Suppressor macrophage (primary cell): ENCODE results near the gene CKS2.
A peak's percentile ranks its signal among the peaks of the same experiment; 100 is the strongest.
"Not testable (repeated sequence)": the region's sequence is repeated elsewhere in the genome, so short reads cannot be mapped to it uniquely, and the experiment has no call there.

Experiments used
- DNase-seq, 4 experiments: peaks; one replicate each; pipeline ENCODE4 v3.0.0-alpha.2; 2020 to 2022

The CKS2 gene

DNA sequence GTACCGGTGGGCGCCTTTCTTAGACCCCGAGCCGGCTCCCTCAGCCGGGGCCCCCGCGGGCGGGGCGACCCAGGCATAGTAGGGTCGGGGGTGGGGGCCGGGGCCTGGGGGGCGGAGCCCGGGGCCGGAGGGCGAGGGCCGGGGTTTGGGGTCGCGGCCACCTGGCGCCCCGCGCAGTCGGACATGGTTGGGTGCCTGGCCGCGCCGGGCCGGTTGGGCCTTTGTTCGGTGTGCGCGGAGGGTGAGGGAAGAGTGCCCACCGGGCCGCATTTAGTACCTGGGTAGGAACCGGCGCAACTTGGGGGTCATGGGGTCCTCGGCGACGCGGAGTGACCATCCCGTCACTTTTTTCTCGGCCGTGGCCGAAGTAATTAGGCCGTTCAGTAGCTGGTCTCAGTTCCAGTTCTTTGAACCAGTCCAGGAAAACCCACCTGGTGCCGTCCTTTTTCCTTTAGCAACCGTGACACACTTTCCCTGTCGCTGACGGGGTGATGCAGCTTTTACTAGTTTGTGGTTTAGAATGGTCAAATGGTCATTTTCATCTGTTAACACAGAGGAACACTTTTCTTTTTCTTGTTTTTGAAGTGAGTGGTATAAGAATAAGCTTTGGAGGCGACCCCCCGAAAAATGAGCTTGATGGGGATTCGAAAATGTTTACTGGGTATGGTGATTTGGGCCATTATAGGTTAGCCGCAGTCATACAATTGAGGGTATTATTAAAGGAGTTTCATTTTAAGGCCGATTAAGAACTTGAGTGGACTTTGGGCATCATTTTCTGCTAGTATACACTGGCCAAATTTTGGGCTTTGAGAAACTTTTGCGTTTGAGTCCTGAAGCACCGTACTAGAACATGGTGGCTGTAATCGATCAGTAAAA lies 589 bp downstream of the CKS2 start:
- peak in 3 of 4 experiments; percentile 7 to 22 (median 10) for DNase-seq

DNA sequence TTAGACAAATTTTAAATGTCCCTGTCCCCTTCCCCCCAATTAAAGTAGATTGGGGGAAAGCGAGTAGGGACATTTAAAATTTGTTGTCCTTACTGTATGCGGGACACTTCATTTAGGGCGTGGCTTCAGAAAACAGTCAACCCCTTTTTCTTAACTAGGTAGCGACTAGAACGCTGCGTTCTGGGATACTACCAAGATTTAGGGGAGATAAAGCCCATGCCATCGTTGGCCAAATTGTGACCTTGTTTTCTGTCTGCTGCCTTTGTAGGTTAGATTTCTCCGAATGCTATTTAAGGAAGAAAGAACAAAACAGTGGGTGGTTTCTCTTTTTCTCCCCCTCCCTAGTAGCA lies 1.2 kb downstream of the CKS2 start:
- DNase-seq, result peak; percentile 15 to 37 (median 29)

DNA sequence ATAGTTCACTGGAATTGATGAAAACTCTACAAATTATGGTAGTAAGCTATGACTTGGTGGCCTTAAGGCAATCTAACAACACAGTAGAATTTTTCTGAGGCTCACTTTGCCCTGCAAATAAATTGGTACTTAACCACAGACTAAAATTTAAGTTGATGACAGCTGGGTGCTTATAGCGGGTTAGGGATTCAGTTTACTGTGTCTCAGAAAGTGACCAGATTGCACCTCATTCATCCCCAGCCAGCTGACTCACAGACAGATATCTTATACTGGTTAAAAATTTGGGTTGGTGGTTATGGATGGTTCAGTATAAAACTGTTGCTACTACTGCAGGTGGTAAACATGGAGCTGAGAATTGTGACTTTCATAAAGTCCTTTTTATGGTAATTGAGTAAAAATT lies 2.8 kb downstream of the CKS2 start:
- no peak for DNase-seq

DNA sequence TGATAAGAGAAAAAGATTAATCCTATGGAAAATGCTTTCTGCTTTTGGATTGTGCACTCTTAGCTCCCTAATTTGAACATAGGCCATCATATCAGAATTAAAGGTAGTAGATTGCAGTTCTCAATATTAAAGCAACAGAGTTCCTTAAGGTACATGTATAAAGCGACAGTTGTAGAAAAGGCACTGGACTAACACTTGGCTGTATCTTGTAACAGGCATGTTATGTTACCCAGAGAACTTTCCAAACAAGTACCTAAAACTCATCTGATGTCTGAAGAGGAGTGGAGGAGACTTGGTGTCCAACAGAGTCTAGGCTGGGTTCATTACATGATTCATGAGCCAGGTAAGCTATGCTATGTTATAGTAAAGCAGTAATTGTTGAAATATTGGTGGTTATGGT lies 4.0 kb downstream of the CKS2 start:
- DNase-seq, result no peak

DNA sequence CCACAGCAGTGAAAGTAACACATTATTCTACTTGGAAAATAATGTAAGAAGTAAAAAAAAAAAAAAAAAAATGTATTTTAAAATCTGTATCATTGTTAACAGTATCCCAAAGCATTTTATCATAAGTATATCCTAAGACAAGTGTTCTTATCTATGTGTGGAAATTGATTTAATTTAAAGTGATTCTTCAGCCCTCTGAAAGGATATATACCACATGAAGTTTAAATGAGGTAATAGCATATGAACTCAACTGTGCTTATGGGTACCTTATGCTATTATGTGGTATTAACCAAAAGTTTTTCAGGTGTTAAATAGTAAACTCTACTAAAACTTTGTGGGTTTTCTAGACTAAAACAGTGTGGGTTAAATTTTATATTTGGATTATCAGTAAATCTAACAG lies 4.5 kb downstream of the CKS2 start:
- no peak for DNase-seq

DNA sequence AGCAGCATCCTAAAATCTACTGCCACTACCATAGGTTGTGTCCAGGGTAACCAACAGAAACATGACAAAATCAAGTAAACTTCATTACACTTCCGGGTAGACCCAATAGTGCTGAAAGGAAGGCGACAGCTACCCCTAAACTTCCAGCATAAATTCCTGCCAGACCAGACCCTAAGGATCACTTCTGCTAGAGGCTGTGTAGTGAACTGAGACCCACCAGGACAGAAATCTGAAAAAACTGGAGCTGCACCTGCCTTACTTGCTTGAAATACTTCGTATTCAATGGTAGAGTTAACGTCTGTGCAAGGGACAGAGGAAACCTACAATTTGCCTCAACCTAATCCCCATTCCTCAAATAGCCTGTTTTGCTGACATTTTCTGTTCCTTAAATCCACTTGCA lies 6.3 kb downstream of the CKS2 start:
- DNase-seq, result peak in 2 of 4 experiments; percentile 7 to 33

DNA sequence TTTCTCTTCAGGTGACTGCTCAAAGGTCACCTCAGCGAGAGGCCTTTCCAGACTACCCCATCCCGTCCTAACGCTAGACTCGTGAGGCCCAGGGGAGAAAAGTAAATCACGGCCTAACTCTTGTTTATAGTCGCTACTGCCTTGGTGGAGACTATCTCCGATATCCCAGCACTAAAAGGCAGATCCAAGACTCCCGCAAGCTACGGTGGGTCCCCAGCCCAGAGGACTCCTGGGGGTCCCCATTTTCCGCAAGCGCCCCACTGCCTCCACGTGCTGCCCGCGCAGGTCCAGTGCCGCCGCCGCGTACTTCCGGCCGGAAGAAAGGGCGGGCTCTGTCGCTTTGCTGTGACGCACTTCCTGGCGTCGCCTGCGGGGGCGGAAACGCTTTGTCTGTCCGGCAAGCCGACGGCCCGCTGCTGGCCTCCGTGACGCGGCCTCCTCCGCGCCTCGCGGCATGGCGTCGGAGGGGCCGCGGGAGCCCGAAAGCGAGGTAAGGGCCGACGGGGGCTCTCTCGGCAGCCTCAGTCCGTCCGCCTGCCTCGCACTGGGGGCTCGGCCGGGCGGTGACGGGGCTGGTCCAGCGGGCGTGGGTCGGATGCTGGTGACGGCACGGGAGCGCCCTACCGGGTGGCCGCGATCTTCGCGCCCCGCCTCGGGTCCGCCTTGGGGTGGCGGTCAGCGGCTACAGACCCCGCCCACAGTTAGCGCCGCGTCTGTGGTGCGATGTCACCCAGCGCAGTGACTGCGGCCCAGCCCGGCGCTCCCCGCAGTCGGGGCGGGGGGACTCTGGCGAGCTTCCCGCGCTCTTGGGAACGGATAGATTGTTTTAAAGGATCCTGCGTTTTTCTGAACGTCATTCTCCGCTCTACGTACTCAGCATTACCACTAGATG lies 7.4 kb downstream of the CKS2 start, which contains the start of gene SECISBP2:
SECISBP2 (plus strand) TSS at position 378 of the 892 bp plus-strand sequence; CDS start at position 455, 77 bp downstream.
- DNase-seq, result peak; percentile 97 to 99 (median 98)

DNA sequence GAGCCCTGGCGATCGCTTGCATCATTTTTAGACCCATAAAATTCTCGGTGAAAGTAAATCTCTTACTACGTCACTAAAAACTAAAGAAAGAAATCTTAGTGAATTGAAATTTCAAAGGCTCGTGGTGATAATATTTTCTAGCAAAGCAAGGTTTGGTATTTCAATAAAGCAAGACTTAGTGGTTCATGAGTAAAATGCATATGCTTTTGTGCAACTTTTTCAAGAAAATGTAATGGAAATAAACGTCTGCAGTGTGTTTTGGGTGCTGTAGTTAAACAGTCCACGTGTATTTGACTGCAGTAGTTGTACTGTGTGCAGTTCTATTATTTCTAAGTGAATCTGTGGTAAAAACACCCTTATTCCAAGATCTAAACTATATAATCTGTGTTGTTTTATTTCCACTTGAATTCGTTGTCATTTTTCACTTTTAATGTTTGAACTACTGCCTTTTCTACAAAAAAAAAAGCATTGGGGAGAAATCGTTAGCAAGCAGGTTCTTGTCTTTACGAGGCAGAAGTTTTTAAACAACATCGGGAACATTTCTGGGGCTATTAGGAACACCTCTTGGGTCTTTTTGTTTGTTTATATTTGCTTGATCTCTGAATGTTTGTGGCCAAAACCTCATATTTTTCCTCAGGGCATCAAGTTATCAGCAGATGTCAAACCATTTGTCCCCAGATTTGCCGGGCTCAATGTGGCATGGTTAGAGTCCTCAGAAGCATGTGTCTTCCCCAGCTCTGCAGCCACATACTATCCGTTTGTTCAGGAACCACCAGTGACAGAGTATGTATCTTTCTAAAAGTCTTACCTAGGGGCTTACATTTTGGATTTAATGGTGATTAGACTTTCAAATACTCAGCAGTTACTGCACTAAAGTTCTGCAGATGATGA lies 8.3 kb downstream of the CKS2 start:
- peak in 1 of 4 experiments; percentile 8 for DNase-seq

DNA sequence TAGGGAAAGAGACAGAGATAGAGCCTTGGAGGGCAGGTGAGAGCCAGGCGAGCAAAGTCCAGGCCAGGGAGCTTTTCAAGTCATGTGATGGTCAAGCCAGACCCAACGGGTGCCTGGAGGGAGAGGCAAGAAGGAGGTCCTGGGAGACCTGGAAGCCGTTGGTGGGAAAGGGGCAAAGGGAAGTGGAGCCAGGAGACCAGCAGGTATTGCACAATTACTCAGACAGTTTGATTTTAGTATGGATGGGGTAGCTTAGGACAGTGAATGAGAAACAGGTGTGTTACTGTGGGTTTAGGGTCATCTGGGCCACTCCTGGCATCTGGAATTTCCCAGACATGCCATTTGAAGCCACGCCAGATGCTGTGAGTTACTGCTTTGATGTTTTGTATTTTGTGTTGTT lies 12.4 kb downstream of the CKS2 start:
- DNase-seq, result no peak

DNA sequence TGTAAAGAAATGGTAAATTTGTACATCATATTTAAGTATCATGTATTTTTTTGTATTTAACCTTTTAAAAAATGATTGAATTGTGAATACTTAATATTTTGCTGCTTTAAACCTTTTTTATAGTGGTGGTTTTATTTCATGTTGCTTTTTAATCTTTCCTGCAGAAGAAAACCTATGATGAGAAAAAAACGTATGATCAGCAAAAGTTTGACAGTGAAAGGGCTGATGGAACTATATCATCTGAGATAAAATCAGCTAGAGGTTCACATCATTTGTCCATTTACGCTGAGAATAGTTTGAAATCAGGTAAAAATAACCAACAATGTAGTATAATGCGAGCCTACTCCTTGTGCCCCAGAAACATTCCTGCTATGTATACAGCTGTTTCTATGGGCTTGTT lies 14.7 kb downstream of the CKS2 start:
- no peak for DNase-seq

DNA sequence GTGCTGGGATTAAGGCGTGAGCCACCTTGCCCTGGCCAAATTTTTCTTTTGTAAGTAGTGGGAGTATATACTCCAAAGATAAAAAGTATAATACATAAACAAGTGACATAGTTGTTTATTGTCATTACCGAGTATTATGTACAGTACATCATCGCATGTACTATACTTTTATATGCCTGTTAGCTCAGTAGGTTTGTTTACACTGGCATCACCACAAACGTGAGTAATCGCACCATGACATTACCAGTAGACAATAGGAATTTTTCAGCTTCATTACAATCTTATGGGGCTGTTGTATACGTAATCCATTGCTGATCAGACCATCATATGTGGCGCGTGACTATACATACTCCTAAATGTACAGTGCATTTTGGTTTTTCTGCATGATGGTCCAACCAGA lies 17.1 kb downstream of the CKS2 start:
- DNase-seq, result no peak

DNA sequence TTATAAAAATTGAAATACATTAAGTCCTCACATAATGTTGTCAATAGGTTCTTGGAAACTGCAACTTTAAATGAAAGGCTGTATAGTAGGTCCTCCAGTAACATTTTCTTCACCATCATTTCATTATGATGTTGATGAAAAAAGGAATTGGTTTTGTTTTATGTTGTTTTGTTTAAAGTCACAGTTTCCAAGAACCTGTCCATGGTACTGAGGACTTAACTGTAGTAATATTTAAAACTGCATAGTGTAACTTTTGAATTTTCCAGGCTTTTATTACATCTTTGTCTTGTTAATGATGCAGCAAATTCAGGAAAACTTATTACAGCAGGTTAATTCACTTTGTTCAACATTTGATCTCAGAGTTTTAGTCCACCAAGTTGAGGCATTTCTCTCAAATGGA lies 18.9 kb downstream of the CKS2 start:
- DNase-seq, result no peak

DNA sequence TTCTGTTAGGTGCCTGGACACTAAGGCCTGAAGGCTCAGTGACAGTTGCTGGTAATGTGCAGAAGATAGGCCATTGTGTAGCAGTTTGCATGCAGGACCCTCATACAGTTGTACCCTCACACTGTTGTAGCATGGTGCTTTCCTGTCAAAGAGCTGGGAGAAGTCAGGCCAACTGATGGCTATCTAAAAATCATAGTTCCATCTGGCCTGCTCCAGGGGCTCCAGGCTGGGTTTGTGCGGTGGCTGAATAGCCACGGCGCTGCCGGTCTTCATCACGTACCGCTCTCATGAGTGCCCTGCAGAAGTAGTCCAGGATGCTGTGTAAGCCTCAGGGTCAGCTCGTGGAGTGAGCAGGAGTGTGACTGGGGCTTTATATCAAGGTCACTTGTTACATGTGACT lies 19.5 kb downstream of the CKS2 start:
- DNase-seq, result no peak

DNA sequence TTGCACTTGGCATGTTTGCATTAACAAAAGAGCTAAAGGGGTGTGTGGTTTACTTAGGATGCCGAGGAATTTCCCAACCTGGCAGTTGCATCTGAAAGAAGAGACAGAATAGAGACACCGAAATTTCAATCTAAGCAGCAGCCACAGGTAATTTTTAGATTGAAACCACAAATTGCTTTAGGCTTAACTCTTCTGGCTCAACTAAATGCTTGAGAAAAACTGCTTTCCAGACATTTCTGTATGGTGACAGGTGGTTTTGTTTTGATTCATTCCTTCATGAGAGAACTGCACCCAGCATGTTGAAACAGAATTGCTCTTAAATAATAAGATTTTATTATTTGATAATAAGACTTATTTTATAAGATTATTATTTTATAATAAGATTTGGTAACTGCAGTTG lies 28.8 kb downstream of the CKS2 start:
- DNase-seq, result no peak

DNA sequence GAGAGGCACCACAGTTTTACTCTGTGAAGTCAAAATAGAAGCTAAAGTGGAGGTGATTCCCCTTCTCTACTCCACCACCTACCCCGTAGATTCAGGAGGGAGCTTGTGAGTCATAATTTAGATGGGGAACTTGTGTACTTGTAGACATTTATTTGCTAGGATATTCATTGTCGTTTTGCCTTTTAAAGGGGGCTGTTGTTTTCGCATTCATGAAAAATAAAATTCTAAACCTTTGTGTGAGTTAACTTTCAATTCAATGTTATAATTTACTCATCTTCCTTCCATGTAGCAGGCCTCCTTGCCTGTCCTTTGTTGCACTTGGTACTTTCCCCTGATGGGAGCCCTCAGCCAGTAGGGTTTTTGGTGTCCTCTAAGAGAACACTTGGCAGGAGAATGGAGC lies 29.3 kb downstream of the CKS2 start:
- no peak for DNase-seq

DNA sequence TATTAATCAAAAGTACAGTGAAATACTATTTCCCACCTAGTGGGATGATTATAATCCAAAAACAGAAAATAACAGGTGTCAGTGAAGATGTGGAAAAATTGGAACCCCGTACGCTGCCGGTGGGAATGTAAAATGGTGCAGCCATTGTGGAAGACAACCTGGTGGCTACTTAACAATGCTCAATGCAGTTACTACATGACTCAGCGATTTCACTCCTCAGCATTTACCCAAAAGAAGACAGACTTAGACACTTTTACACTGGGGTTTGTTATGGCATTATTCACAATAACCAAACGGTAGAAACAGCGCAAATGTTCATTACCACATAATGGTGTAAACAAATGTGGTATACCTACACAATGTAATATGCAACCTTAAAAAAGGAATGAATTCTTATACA lies 31.2 kb downstream of the CKS2 start:
- no peak for DNase-seq

DNA sequence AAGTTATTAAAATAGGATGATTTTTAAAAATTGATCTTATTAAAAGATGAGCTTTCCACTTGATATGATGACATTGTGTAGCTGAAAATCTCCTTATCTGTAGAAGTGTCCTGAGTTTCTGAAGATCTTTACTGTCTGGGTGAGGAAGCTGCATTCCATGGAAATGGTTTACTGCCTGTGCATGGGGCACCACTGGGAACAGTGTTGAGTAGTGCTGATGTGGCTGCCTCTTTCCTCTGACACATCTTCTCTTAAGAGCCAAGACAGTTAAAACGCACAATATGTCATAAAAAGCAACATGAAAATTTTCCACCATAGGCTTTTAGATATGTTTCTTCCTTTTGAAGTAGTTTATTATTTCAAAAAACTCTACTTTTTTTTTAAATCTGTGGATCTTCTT lies 32.0 kb downstream of the CKS2 start:
- no peak for DNase-seq

DNA sequence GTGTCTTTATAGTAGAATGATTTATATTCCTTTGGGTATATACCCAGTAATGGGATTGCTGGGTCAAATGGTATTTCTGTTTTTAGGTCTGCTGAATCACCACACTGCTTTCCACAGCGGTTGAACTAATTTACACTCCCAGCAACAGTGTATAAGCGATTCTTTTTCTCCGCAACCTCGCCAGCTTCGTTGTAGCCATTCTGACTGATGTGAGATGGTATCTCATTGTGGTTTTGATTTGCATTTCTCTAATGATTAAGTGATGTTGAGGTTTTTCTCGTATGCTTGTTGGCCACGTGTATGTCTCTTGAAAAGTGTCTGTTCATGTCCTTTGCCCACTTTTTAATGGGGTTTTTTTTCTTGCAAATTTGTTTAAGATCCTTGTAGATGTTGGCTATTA lies 32.8 kb downstream of the CKS2 start:
- DNase-seq, result not testable (repeated sequence)

DNA sequence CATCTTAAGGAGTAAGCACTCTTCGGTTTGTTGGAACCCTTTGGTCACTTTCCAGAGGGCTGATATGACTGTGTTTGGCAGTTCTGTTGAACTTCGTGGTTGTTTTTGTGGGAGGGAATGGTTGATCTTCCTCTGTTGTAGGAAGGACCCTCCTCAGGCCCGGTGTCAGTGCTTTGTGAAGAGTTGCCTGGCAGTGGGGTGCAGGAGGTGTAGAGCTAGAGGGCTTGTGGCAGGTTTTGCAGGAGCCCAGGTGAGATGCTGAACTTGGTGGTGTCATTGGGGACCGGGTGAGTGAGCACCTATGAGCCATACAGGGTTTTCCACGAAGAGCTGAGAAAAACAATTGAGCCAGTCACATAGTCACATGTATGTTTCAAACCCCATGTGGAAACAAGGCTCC lies 34.5 kb downstream of the CKS2 start:
- no peak for DNase-seq

DNA sequence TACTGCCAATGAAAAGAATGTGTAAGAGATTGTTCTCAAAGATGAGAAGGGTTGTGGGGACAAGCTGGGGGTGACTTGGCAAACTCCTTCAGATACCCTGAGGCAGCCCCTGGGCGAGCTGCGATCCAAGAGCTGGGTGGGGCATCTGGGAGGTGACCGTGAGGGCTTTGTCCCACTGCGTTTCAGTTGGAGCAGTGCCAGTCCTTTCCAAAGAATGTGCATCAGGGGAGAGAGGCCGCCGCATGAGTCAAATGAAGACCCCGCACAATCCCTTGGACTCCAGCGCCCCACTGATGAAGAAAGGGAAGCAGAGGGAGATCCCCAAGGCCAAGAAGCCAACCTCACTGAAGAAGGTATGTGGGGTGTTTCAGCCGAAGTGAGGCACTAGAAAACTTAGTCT lies 35.7 kb downstream of the CKS2 start:
- no peak for DNase-seq

DNA sequence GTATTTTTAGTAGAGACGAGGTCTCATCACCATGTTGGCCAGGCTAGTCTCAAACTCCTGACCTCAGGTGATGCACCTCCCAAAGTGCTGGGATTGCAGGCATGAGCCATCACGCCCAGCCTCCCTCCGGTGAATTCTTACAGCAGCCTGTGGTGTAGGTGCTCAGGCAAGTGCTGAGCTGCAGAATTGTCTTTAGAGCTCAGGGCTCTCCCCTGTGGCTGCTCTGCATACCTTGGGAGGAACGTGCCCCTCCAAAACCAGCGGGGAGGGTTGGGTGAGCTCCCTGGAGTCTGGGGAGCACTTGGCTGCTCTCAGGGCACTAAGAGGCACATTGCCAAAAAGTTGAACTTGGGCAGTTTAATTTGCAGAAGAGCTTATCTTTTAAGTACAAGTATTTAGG lies 36.7 kb downstream of the CKS2 start:
- no peak for DNase-seq

DNA sequence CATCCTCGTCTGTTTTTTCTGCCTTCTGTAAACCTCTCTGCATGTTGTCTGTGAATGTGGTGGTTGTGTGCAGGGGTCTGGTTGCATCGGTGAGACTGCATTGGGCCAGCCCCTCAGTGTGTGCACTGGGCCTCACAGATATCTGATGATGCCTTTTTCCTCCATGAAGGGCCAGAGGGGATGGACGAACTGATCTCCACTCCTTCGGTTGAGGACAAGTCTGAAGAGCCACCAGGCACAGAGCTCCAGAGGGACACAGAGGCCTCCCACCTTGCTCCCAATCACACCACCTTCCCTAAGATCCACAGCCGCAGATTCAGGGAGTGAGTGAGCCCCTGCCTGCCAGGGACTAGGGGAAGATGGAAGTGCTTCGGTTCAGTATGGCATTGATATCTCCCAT lies 38.6 kb downstream of the CKS2 start:
- DNase-seq, result no peak
